HepG2 (cell line): ENCODE data around the gene UQCR10. TPM values are rescaled to one million over a fixed set of nuclear protein-coding genes. Genes with fewer than 3 reads are reported as not detected.

Experiments
- CREB1 ChIP-seq, 2 experiments: fragments of 450-650 bp in 1 of 2; IDR thresholded peaks; 2 replicates each; pipeline ENCODE4 v1.6.1; 2016 to 2017; ENCODE audit warnings: control low read depth in 1 of 2, mild to moderate bottlenecking in 1 of 2, missing compliant biosample characterization in 1 of 2, missing genetic modification characterization in 1 of 2
- ERF ChIP-seq: IDR thresholded peaks from 2 replicates; pipeline ENCODE4 v1.6.1; 2018; ENCODE audit warnings: missing biosample characterization, missing genetic modification reagents
- HNF4G ChIP-seq, 2 experiments: sonication (generic) in 1 of 2; formaldehyde crosslinking in 1 of 2; IDR thresholded peaks; 2 replicates each; pipeline versions ENCODE4 v1.4.0 to v1.6.1; 2011 to 2020; ENCODE audit warnings: borderline replicate concordance in 2 of 2, low read depth in 2 of 2, mild to moderate bottlenecking in 2 of 2, low read length in 1 of 2, missing genetic modification reagents in 1 of 2, moderate library complexity in 1 of 2
- KAT8 ChIP-seq: IDR thresholded peaks from 2 replicates; pipeline ENCODE4 v1.6.1; 2016; ENCODE audit warnings: missing genetic modification reagents, missing compliant biosample characterization
- PCBP2 ChIP-seq: fragments of 200-400 bp; formaldehyde crosslinking; optimal IDR thresholded peaks from 2 replicates; pipeline ENCODE3; 2018; ENCODE audit warnings: low read length, low read depth; ENCODE audit not compliant: poor library complexity, severe bottlenecking
- RFX5 ChIP-seq: IDR thresholded peaks from 2 replicates; pipeline ENCODE4 v1.6.1; 2011; ENCODE audit warnings: low read depth, low read length, improper control_type of control experiment
- SIX4 ChIP-seq: sonication (generic); formaldehyde crosslinking; IDR thresholded peaks from 2 replicates; pipeline ENCODE4 v1.4.0; 2020; ENCODE audit warnings: missing genetic modification reagents
- TCF7L2 ChIP-seq: IDR thresholded peaks from 2 replicates; pipeline ENCODE4 v1.6.1; 2011; ENCODE audit warnings: mild to moderate bottlenecking, low read depth, low read length, moderate library complexity
- THAP9 ChIP-seq: sonication (generic); formaldehyde crosslinking; IDR thresholded peaks from 2 replicates; pipeline ENCODE4; 2020; ENCODE audit warnings: missing genetic modification reagents, mild to moderate bottlenecking, borderline replicate concordance
- TIGD3 ChIP-seq: sonication (generic); formaldehyde crosslinking; IDR thresholded peaks from 2 replicates; pipeline ENCODE4 v1.5.1; 2020; ENCODE audit warnings: mild to moderate bottlenecking, missing genetic modification reagents, borderline replicate concordance
- ZBTB25 ChIP-seq: IDR thresholded peaks from 2 replicates; pipeline ENCODE4 v1.6.1; 2018; ENCODE audit warnings: missing genetic modification reagents
- ZNF274 ChIP-seq: sonication (generic); formaldehyde crosslinking; IDR thresholded peaks from 2 replicates; pipeline ENCODE4 v1.5.1; 2020; ENCODE audit warnings: mild to moderate bottlenecking, missing genetic modification reagents
- ZNF30 ChIP-seq: sonication (generic); formaldehyde crosslinking; IDR thresholded peaks from 2 replicates; pipeline ENCODE4 v1.5.0; 2020; ENCODE audit warnings: mild to moderate bottlenecking, missing genetic modification reagents
- ZNF350 ChIP-seq: sonication (generic); formaldehyde crosslinking; IDR thresholded peaks from 2 replicates; pipeline ENCODE4 v1.4.0; 2020; ENCODE audit warnings: mild to moderate bottlenecking, low read depth, missing genetic modification reagents, borderline replicate concordance
- ZNF724P ChIP-seq: sonication (generic); formaldehyde crosslinking; IDR thresholded peaks from 2 replicates; pipeline ENCODE4 v1.8.0; 2022; ENCODE audit warnings: missing genetic modification reagents, borderline replicate concordance
- ZNF816 ChIP-seq: sonication (generic); formaldehyde crosslinking; IDR thresholded peaks from 2 replicates; pipeline ENCODE4 v1.8.0; 2022; ENCODE audit warnings: missing genetic modification reagents, mild to moderate bottlenecking, borderline replicate concordance
- polyA plus RNA-seq, 8 experiments: library from polyadenylated mRNA; depleted of rRNA in 3 of 8; stranded (reverse) in 7 of 8; unstranded in 1 of 8; fragments of >200 nt; fragmentation: Illumina TruSeq in 4 of 8; extraction: Trizol in 4 of 8; gene quantifications; 2 replicates each; pipeline versions ENCODE4 v1.2.1 to v1.2.3, GENCODE V29; 2011 to 2016; ENCODE audit warnings: low read depth in 4 of 8, missing spikeins in 1 of 8, mixed read lengths in 1 of 8; ENCODE audit not compliant: insufficient read depth in 1 of 8
- total RNA-seq, 5 experiments: library from RNA; depleted of rRNA; stranded (reverse); fragments of >200 nt; fragmentation: Illumina TruSeq; extraction: Trizol; gene quantifications; 2 replicates each; pipeline ENCODE4 v1.2.3, GENCODE V29; 2016; ENCODE audit warnings: low read depth in 1 of 5
- TF ChIP-seq, protein P1 (sequence below): sonication (generic); formaldehyde crosslinking; IDR thresholded peaks from 2 replicates; pipeline ENCODE4 v1.4.0; 2020; ENCODE audit warnings: mild to moderate bottlenecking, missing genetic modification reagents, borderline replicate concordance
- TF ChIP-seq, protein P2 (sequence below): IDR thresholded peaks from 2 replicates; pipeline ENCODE4 v1.6.1; 2012; ENCODE audit warnings: inconsistent platforms

Gene UQCR10
- total and polyA plus RNA-seq, 2 of the 13 experiments (the other 11 are each of a cell fraction or from before 2014, with no cell fraction given) = 225 to 232 TPM

DNA sequence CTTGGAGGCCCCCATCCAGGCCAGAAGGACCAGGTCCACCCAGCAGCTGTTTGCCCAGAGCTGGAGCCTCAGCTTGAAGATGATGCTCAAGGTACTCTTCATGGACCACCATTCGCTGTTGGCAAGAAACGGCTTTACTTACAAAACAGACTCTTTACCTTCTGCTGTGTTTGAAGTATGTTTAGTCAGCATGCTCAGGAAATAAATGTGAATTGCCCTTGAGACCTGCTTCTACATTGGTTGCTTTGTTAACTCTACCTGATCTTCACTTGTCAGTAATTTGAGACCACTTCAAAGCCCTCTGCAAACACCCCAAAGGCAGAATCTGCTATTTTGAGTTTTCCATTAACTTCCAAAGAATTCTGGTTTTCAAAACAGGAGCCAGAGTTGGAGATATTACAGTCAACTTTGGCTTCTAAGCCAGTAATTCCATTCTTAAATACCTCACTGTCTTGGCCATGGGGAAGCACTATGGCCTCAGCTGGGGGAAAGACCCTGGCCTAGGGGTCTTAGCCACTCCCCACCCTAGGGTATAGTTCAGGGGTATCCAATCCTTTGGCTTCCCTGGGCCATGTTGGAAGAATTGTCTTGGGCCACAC is 2.7 kb downstream of the UQCR10 start (continued):
- TF ChIP-seq CREB1 (IDR thresholded peaks at IDR 0.05) (no peak), CREB1 (CRISPR knock-in tag; IDR thresholded peaks at IDR 0.05) (no peak), RFX5 (peak; percentile 54; the same call in 1 of the 2 replicates), ZNF274 (CRISPR knock-in tag) (no peak), ZNF724P (CRISPR knock-in tag) (no peak), ZNF350 (no peak), ZBTB25 (peak; percentile 30; the same call in 1 of the 2 replicates), TIGD3 (no peak), TCF7L2 (peak; percentile 83), THAP9 (CRISPR knock-in tag) (no peak), ZNF816 (CRISPR knock-in tag) (no peak), ZNF30 (no peak), KAT8 (0 out of 2 replicates have a peak, but pooled peaks have one; percentile 42), HNF4G (IDR thresholded peaks at IDR 0.05; ENCODE audit: borderline replicate concordance, low read depth, low read length) (peak; percentile 22; the same call in 1 of the 2 replicates), HNF4G (CRISPR knock-in tag; IDR thresholded peaks at IDR 0.05; ENCODE audit: borderline replicate concordance, low read depth) (no peak), PCBP2 (no peak), ERF (CRISPR knock-in tag) (peak; percentile 85), SIX4 (peak; percentile 100)
- TF ChIP-seq, protein P1, sequence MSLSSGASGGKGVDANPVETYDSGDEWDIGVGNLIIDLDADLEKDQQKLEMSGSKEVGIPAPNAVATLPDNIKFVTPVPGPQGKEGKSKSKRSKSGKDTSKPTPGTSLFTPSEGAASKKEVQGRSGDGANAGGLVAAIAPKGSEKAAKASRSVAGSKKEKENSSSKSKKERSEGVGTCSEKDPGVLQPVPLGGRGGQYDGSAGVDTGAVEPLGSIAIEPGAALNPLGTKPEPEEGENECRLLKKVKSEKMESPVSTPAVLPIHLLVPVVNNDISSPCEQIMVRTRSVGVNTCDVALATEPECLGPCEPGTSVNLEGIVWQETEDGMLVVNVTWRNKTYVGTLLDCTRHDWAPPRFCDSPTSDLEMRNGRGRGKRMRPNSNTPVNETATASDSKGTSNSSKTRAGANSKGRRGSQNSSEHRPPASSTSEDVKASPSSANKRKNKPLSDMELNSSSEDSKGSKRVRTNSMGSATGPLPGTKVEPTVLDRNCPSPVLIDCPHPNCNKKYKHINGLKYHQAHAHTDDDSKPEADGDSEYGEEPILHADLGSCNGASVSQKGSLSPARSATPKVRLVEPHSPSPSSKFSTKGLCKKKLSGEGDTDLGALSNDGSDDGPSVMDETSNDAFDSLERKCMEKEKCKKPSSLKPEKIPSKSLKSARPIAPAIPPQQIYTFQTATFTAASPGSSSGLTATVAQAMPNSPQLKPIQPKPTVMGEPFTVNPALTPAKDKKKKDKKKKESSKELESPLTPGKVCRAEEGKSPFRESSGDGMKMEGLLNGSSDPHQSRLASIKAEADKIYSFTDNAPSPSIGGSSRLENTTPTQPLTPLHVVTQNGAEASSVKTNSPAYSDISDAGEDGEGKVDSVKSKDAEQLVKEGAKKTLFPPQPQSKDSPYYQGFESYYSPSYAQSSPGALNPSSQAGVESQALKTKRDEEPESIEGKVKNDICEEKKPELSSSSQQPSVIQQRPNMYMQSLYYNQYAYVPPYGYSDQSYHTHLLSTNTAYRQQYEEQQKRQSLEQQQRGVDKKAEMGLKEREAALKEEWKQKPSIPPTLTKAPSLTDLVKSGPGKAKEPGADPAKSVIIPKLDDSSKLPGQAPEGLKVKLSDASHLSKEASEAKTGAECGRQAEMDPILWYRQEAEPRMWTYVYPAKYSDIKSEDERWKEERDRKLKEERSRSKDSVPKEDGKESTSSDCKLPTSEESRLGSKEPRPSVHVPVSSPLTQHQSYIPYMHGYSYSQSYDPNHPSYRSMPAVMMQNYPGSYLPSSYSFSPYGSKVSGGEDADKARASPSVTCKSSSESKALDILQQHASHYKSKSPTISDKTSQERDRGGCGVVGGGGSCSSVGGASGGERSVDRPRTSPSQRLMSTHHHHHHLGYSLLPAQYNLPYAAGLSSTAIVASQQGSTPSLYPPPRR (CRISPR knock-in tag) = peak; percentile 69; the same call in 1 of the 2 replicates
- TF ChIP-seq, protein P2, sequence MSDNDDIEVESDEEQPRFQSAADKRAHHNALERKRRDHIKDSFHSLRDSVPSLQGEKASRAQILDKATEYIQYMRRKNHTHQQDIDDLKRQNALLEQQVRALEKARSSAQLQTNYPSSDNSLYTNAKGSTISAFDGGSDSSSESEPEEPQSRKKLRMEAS = 0 out of 2 replicates have a peak, but pooled peaks have one; percentile 30
